GM23338 (cell line): ENCODE results near the gene ROBO1.

Experiments
- CREB1 ChIP-seq: fragments of 250-450 bp; sonication (Bioruptor Pico); IDR thresholded peaks from 2 replicates; pipeline ENCODE4 v1.5.0; 2020; ENCODE audit warnings: low read depth, mild to moderate bottlenecking, moderate library complexity
- ETS1 ChIP-seq: IDR thresholded peaks from 2 replicates; pipeline ENCODE4 v1.6.1; 2016; ENCODE audit warnings: antibody characterized with exemption
- EZH2 ChIP-seq: fragments of 200-600 bp; sonication (generic); IDR thresholded peaks from one replicate; pipeline ENCODE4 v1.8.0; 2017; ENCODE audit warnings: antibody characterized with exemption, mild to moderate bottlenecking, low read depth; ENCODE audit not compliant: unreplicated experiment
- EZH2phosphoT487 ChIP-seq: fragments of 200-600 bp; sonication (generic); IDR thresholded peaks from one replicate; pipeline ENCODE4 v1.8.1; 2018; ENCODE audit warnings: antibody characterized with exemption; ENCODE audit not compliant: unreplicated experiment
- JUNB ChIP-seq: IDR thresholded peaks from one replicate; pipeline ENCODE4 v1.6.1; 2016; ENCODE audit warnings: antibody characterized with exemption; ENCODE audit not compliant: unreplicated experiment
- POLR2AphosphoS5 ChIP-seq: IDR thresholded peaks from 2 replicates; pipeline ENCODE4 v1.6.1; 2016; ENCODE audit warnings: antibody characterized with exemption, low read depth
- REST ChIP-seq: IDR thresholded peaks from one replicate; pipeline ENCODE4 v1.6.1; 2018; ENCODE audit warnings: antibody characterized with exemption; ENCODE audit not compliant: unreplicated experiment
- STAT1 ChIP-seq: IDR thresholded peaks from one replicate; pipeline ENCODE4 v1.6.1; 2016; ENCODE audit warnings: antibody characterized with exemption; ENCODE audit not compliant: unreplicated experiment
- ZNF114 ChIP-seq: fragments of 250-450 bp; sonication (Bioruptor Pico); IDR thresholded peaks from 2 replicates; pipeline ENCODE4 v1.5.0; 2020; ENCODE audit warnings: mild to moderate bottlenecking, moderate library complexity
- ZNF331 ChIP-seq: fragments of 250-450 bp; sonication (Bioruptor Pico); IDR thresholded peaks from 2 replicates; pipeline ENCODE4 v1.5.0; 2020; ENCODE audit warnings: low read depth, mild to moderate bottlenecking, moderate library complexity
- TF ChIP-seq, protein P1 (sequence below), 2 experiments: fragments of 200-600 bp in 1 of 2; sonication (generic) in 1 of 2; conservative IDR thresholded peaks; 2 replicates each; pipeline versions ENCODE4 v1.5.1 to v1.6.1; 2016 to 2017; ENCODE audit warnings: antibody characterized with exemption in 2 of 2, low read depth in 2 of 2, mild to moderate bottlenecking in 2 of 2, moderate library complexity in 1 of 2
- TF ChIP-seq, protein P2 (sequence below): fragments of 250-450 bp; sonication (Bioruptor Pico); IDR thresholded peaks from 2 replicates; pipeline ENCODE4 v1.5.0; 2020; ENCODE audit warnings: mild to moderate bottlenecking, moderate library complexity

DNA sequence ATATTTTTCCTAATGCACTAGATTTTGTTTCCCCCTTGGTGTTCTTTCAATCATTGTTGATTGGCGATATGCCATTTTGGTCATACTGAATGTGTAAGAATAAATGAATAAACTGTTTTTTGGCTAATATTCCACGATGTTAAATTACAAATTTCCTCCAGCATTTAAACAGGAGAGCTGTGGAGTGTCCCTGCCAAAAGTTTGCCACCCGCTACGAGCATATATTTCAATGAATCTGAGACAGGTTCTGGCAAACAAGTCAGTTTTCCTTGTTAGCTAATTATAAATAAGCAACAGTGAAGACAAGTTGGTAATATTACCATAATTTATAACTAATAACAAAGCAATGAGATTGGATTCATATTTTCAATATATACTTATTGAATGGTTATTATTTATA lies 777.6 kb downstream of the ROBO1 start:
- TF ChIP-seq EZH2phosphoT487 (no peak), CREB1 (CRISPR knock-in tag) (no peak), EZH2 (no peak), ETS1 (no peak), POLR2AphosphoS5 (no peak), REST (no peak), ZNF331 (CRISPR knock-in tag) (no peak), JUNB (no peak), ZNF114 (CRISPR knock-in tag) (no peak), STAT1 (no peak)
- TF ChIP-seq, protein P1, sequence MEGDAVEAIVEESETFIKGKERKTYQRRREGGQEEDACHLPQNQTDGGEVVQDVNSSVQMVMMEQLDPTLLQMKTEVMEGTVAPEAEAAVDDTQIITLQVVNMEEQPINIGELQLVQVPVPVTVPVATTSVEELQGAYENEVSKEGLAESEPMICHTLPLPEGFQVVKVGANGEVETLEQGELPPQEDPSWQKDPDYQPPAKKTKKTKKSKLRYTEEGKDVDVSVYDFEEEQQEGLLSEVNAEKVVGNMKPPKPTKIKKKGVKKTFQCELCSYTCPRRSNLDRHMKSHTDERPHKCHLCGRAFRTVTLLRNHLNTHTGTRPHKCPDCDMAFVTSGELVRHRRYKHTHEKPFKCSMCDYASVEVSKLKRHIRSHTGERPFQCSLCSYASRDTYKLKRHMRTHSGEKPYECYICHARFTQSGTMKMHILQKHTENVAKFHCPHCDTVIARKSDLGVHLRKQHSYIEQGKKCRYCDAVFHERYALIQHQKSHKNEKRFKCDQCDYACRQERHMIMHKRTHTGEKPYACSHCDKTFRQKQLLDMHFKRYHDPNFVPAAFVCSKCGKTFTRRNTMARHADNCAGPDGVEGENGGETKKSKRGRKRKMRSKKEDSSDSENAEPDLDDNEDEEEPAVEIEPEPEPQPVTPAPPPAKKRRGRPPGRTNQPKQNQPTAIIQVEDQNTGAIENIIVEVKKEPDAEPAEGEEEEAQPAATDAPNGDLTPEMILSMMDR (conservative IDR thresholded peaks at IDR 0.05; ENCODE audit: low read depth in 2 of 2), result no peak
- TF ChIP-seq, protein P2, sequence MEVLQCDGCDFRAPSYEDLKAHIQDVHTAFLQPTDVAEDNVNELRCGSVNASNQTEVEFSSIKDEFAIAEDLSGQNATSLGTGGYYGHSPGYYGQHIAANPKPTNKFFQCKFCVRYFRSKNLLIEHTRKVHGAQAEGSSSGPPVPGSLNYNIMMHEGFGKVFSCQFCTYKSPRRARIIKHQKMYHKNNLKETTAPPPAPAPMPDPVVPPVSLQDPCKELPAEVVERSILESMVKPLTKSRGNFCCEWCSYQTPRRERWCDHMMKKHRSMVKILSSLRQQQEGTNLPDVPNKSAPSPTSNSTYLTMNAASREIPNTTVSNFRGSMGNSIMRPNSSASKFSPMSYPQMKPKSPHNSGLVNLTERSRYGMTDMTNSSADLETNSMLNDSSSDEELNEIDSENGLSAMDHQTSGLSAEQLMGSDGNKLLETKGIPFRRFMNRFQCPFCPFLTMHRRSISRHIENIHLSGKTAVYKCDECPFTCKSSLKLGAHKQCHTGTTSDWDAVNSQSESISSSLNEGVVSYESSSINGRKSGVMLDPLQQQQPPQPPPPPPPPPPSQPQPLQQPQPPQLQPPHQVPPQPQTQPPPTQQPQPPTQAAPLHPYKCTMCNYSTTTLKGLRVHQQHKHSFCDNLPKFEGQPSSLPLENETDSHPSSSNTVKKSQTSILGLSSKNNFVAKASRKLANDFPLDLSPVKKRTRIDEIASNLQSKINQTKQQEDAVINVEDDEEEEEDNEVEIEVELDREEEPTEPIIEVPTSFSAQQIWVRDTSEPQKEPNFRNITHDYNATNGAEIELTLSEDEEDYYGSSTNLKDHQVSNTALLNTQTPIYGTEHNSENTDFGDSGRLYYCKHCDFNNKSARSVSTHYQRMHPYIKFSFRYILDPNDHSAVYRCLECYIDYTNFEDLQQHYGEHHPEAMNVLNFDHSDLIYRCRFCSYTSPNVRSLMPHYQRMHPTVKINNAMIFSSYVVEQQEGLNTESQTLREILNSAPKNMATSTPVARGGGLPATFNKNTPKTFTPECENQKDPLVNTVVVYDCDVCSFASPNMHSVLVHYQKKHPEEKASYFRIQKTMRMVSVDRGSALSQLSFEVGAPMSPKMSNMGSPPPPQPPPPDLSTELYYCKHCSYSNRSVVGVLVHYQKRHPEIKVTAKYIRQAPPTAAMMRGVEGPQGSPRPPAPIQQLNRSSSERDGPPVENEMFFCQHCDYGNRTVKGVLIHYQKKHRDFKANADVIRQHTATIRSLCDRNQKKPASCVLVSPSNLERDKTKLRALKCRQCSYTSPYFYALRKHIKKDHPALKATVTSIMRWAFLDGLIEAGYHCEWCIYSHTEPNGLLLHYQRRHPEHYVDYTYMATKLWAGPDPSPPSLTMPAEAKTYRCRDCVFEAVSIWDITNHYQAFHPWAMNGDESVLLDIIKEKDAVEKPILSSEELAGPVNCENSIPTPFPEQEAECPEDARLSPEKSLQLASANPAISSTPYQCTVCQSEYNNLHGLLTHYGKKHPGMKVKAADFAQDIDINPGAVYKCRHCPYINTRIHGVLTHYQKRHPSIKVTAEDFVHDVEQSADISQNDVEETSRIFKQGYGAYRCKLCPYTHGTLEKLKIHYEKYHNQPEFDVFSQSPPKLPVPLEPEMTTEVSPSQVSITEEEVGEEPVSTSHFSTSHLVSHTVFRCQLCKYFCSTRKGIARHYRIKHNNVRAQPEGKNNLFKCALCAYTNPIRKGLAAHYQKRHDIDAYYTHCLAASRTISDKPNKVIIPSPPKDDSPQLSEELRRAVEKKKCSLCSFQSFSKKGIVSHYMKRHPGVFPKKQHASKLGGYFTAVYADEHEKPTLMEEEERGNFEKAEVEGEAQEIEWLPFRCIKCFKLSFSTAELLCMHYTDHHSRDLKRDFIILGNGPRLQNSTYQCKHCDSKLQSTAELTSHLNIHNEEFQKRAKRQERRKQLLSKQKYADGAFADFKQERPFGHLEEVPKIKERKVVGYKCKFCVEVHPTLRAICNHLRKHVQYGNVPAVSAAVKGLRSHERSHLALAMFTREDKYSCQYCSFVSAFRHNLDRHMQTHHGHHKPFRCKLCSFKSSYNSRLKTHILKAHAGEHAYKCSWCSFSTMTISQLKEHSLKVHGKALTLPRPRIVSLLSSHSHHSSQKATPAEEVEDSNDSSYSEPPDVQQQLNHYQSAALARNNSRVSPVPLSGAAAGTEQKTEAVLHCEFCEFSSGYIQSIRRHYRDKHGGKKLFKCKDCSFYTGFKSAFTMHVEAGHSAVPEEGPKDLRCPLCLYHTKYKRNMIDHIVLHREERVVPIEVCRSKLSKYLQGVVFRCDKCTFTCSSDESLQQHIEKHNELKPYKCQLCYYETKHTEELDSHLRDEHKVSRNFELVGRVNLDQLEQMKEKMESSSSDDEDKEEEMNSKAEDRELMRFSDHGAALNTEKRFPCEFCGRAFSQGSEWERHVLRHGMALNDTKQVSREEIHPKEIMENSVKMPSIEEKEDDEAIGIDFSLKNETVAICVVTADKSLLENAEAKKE (CRISPR knock-in tag), result no peak
